Measurements from ENCODE around the gene ZFP36L2.

The ZFP36L2 gene

GRCh38 chr2:43266711-43267111 lies 40.3 kb upstream of the ZFP36L2 start (continued):
- TF ChIP-seq PRDM2 (tag by site-specific recombination; IDR thresholded peaks at IDR 0.05; ENCODE audit: borderline replicate concordance), result no peak
- TF ChIP-seq ZNF426 (tag by site-specific recombination; IDR thresholded peaks at IDR 0.05), result no peak

- ChIA-PET POLR2A (no interaction called here), CTCF (interaction anchor here (0.7 to 1.1 kb wide), 2 partner anchors 22 to 219 kb away, joined by 4 to 6 read pairs; no protein-coding TSS in a partner anchor)
- H3K27ac ChIP-seq (ENCODE audit: extremely low read depth, low read depth, low read length), result no peak overlapping the region
- H3K36me3 ChIP-seq (ENCODE audit: control insufficient read depth in 2 of 2, insufficient read depth in 1 of 2, low read length in 2 of 2), result no peaks in the 10 kb centered on the region; a peak in 1 of 3 replicates
- H3K9me3 ChIP-seq (ENCODE audit: control insufficient read depth, insufficient read depth, low read depth, low read length), result no peaks in the 10 kb centered on the region
- H3K4me3 ChIP-seq (ENCODE audit: low read depth, low read length), result no peak overlapping the region
- no peaks in the 10 kb centered on the region for H3K4me1 ChIP-seq (ENCODE audit: control insufficient read depth, insufficient read depth, low read length)
- TF ChIP-seq GLI4 (tag by site-specific recombination; IDR thresholded peaks at IDR 0.05) (no peak), ZNF324 (tag by site-specific recombination; IDR thresholded peaks at IDR 0.05) (no peak), ZNF549 (tag by site-specific recombination; IDR thresholded peaks at IDR 0.05) (no peak), IKZF3 (tag by site-specific recombination; IDR thresholded peaks at IDR 0.05) (no peak), ZNF18 (tag by site-specific recombination; IDR thresholded peaks at IDR 0.05) (no peak), HOXA7 (CRISPR knock-in tag; IDR thresholded peaks at IDR 0.05; ENCODE audit: borderline replicate concordance) (no peak), ZBTB20 (tag by site-specific recombination; IDR thresholded peaks at IDR 0.05) (no peak), ZNF266 (tag by site-specific recombination; IDR thresholded peaks at IDR 0.05; ENCODE audit: low read depth) (no peak), ZNF157 (tag by site-specific recombination; IDR thresholded peaks at IDR 0.05) (no peak), ZNF341 (tag by site-specific recombination; IDR thresholded peaks at IDR 0.05; ENCODE audit: low read depth) (no peak), PATZ1 (tag by site-specific recombination; IDR thresholded peaks at IDR 0.05) (no peak), ZNF518A (tag by site-specific recombination; conservative IDR thresholded peaks at IDR 0.05; ENCODE audit: low read depth) (no peak)
Measured at GRCh38 chr2:43265421-43265820, 39.0 kb upstream of the ZFP36L2 start.
